Bronchial epithelial cell (primary cell): ENCODE results near the gene RBM44. TPM values are rescaled to one million over a fixed set of nuclear protein-coding genes. Genes with fewer than 3 reads are reported as not detected.
"Not testable (repeated sequence)": the region's sequence is repeated elsewhere in the genome, so short reads cannot be mapped to it uniquely, and the experiment has no call there.

Source experiments
- DNase-seq: peaks from one replicate; pipeline ENCODE4 v3.0.0-alpha.2; 2010; ENCODE audit warnings: low read depth
- FAIRE-seq: peaks from 2 replicates; lab custom pipeline; 2011; peaks lifted over from hg19 to GRCh38; lab: Jason Lieb, UNC
- H3K27me3 ChIP-seq: 2 replicates; pipeline ENCODE4 v1.5.1; 2011; ENCODE audit warnings: low read length; ENCODE audit not compliant: control insufficient read depth, insufficient read depth
- H3K36me3 ChIP-seq: 2 replicates; pipeline ENCODE4 v1.5.1; 2011; ENCODE audit warnings: low read length; ENCODE audit not compliant: control insufficient read depth, insufficient read depth
- H3K4me3 ChIP-seq: 2 replicates; pipeline ENCODE4 v1.5.1; 2011; ENCODE audit warnings: mild to moderate bottlenecking, low read depth, low read length, control low read depth
- total RNA-seq: library from RNA; depleted of rRNA; stranded (reverse); fragments of >200 nt; gene quantifications from 2 replicates; pipeline ENCODE4 v1.2.1, GENCODE V29; 2014
- TF ChIP-seq, protein P1 (sequence below): IDR thresholded peaks from 2 replicates; pipeline ENCODE4 v1.5.1; 2011; ENCODE audit warnings: mild to moderate bottlenecking, moderate library complexity, low read length, control low read depth, inconsistent platforms; ENCODE audit not compliant: insufficient read depth, severe bottlenecking

The RBM44 gene, protein sequence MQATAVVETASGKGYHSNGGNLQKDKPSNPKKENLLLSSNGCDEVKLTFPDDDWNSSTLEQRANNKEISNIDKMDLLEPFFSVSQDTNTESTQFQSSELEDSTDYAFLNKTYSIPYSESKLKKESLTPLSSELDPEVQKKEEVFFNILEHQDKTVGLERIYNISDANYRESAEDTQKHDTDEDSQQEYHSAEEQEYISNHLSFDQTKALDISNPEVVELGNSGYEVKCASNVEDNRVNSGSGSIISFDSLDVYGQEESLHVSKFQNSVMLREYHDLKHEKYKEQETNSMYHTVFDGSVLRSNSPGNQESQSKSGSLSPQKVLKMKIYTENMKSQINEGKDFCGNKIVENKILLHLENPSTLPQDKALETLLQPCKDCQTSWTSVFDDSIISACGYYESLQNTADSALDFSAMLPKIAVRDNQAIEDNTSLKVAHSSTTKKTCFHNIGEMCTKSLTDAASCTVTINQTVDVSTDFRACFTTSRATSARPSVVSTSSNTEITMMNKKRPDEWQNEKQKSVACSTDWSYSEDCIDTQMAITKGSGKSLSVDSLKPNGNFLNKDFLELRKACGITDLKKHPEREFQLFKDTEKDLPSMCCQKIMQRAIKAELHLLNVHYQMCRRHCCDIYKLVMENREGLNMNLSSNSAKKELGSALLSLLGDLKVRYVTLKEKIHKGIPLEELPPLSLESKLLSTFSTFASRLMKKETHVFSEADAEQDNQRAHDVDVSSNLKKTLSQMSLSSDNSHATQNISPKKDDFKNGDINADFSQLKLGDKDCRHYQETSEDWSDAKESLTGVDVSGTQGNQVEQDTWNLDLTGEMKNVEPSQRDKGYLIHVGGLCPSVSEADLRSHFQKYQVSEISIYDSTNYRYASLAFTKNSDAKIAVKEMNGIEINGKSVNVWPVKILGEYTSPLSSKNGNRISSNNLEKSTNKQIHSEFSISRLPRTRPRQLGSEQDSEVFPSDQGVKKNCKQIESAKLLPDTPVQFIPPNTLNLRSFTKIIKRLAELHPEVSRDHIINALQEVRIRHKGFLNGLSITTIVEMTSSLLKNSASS
- total RNA-seq: 0.26 TPM in 2 replicates

DNA sequence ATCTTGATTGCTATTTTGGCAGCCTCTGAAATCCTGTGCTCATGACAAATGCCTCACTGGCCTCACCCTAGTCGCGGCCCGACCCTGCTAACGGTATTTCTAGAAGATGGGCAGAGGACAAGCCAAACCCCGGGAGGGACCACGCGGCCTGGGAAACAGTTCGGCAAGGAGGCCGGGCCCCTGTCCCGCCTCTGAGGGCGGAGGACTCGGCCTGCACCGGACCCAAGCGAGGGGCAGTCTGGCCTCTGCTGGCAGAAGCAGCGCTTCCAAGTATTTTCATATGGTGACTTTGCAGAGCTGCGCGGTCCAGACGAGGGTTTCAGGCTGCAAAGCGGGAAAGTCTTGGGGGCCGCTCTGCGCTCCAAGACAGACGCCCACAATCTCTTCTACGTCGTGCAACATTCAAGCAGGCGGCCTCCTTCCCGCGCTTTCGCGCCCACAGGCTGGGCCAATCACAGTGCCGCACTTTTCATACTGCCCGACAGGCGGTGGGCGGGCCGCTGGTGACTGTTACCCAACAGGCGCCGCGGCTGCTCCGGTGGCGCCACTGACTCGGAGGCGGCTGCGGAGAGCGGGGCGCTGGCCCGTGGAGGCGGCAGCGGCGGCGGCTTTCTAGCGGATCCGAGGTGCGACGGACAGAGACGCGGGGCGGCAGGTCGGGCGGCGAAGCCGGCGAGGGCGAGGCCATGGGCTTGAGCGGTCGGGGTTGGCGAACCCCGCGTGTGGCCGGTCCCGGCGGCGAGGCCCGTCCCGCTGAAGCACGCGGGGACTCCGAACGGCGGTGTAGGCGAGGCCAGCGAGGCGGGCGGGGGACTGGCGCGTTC, at the start of gene RBM44:
RBM44 (plus strand) TSS at position 544 of the 824 bp plus-strand sequence. CDS start 14,831 bp downstream, outside the sequence.
- DNase-seq (no peak), FAIRE-seq (no peak)
- TF ChIP-seq, protein P1, sequence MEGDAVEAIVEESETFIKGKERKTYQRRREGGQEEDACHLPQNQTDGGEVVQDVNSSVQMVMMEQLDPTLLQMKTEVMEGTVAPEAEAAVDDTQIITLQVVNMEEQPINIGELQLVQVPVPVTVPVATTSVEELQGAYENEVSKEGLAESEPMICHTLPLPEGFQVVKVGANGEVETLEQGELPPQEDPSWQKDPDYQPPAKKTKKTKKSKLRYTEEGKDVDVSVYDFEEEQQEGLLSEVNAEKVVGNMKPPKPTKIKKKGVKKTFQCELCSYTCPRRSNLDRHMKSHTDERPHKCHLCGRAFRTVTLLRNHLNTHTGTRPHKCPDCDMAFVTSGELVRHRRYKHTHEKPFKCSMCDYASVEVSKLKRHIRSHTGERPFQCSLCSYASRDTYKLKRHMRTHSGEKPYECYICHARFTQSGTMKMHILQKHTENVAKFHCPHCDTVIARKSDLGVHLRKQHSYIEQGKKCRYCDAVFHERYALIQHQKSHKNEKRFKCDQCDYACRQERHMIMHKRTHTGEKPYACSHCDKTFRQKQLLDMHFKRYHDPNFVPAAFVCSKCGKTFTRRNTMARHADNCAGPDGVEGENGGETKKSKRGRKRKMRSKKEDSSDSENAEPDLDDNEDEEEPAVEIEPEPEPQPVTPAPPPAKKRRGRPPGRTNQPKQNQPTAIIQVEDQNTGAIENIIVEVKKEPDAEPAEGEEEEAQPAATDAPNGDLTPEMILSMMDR: no peak
- H3K36me3 ChIP-seq: no peaks in the 10 kb centered on the region
- H3K27me3 ChIP-seq: peaks cover 2% of the 10 kb centered on the region
- no peak within 1 kb of the TSS for H3K4me3 ChIP-seq

DNA sequence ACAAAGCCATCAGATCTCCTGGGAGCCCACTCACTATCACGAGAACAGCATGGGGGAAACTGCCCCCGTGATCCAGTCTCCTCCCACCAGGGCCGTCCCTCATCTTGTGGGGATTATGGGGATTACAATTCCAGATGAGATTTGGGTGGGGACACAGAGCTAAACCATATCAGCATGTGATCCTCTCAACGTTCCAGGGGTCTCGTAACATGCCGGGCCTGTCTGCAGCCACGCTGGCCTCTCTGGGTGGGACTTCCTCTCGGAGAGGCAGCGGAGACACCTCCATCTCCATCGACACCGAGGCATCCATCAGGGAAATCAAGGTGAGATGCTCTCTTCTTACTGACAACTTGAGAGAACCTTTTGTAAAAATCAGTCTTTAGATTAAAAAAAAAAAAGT, 49.6 kb upstream of the RBM44 start:
- Histone ChIP-seq H3K36me3 (peaks cover 31% of the 10 kb centered on the region), H3K27me3 (no peaks in the 10 kb centered on the region), H3K4me3 (no peak overlapping the region)
- FAIRE-seq (no peak), DNase-seq (no peak)
- TF ChIP-seq, protein P1: no peak

DNA sequence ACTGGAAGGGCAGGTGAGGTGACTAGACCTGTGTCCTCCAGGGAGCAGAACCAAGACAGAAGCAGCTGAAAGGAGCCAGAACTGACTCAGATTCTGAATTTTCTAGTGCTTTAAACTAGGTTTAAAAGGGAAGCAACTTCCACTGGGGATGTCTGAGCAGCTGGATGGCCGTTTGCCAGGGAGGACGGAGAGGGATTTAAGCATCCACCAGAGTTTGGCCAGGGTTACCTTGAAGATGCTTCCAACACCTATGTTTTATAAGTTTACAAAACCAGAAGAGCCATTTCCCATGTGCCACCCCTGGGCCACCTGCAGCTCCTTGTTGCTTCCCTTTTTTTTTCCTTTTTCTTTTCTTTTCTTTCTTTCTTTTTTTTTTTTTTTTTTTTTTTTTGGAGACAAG, 48.6 kb upstream of the RBM44 start:
- FAIRE-seq: no peak
- Histone ChIP-seq H3K4me3 (no peak overlapping the region), H3K27me3 (no peaks in the 10 kb centered on the region), H3K36me3 (peaks cover 36% of the 10 kb centered on the region)
- no peak for DNase-seq
- TF ChIP-seq, protein P1: no peak

DNA sequence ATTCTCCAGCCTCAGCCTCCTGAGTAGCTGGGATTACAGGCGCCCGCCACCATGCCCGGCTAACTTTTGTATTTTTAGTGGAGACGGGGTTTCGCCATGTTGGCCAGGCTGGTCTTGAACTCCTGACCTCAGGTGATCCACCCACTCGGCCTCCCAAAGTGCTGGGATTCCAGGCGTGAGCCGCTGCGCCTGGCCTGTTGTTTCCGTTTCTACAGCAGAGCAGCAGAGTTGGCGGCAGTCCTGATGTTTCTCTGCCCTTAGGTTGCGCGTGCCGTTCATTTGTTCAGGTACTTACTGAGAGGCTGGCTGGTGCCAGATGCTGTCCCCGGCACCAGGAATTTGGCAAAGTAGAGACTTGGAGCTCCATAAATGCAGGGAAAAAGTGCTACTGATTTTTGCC, 48.1 kb upstream of the RBM44 start:
- not testable (repeated sequence) for FAIRE-seq, H3K4me3 ChIP-seq, H3K27me3 ChIP-seq, DNase-seq
- peaks cover 37% of the 10 kb centered on the region for H3K36me3 ChIP-seq

DNA sequence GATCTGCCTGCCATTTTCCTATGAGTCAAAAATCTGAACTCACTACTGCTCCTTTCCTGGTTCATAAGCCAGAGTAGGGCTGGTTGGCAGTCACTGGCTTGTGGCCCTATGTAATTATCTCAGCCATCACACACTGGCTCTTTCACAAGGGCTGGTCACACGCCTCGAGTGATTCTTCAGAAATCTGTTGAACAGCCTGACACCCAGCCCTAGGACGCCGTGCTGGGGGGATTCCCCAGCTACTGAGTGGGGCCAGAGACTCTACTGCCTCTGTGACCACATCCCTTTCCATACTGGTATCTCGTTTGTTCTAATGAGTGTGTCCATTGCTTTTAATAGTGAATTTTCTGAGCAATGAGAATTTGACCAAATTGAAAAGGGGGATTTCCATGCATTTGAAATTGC, 45.8 kb upstream of the RBM44 start:
- Histone ChIP-seq H3K27me3 (no peaks in the 10 kb centered on the region), H3K36me3 (peaks cover 31% of the 10 kb centered on the region), H3K4me3 (no peak overlapping the region)
- DNase-seq: no peak
- FAIRE-seq: no peak
- TF ChIP-seq, protein P1: no peak
